GM18520 (cell line): ENCODE results near the gene EGFR.

ENCODE experiments used
- ATAC-seq: cut with Tn5 transposase; IDR thresholded peaks from one replicate; pipeline ENCODE4 v1.9.1; 2021; ENCODE audit not compliant: unreplicated experiment

The EGFR gene

GRCh38 chr7:55099821-55100543 is 81.2 kb downstream of the EGFR start:
- no peak for ATAC-seq

- ATAC-seq = no peak
These were observed 81.9 kb downstream of the EGFR start for GRCh38 chr7:55100544-55101327.

DNA sequence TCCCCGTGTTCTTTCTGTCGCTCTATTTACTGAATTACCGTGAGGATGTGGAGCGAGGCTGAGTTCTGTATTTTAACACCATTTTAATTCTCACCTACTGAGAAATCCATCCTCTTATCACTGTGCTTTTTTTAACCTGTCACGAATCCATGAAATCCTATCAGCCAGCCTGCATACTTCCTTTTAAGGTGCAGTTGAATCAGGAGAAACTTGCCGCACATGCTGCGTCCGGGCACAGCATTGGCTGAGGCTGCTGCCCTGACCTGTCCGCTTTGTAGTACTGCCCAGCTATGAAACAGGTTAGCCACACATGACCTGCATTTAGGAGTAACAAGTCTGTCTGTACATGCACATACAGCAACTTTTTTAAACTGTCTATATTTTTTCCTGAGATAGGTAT is 82.5 kb downstream of the EGFR start:
- no peak for ATAC-seq

GRCh38 chr7:55104123-55104522 is 85.3 kb downstream of the EGFR start:
- ATAC-seq = no peak

- ATAC-seq = no peak
These were observed 86.1 kb downstream of the EGFR start for GRCh38 chr7:55104712-55105433.

- ATAC-seq = no peak
These were observed 87.1 kb downstream of the EGFR start for GRCh38 chr7:55105952-55106351.

DNA sequence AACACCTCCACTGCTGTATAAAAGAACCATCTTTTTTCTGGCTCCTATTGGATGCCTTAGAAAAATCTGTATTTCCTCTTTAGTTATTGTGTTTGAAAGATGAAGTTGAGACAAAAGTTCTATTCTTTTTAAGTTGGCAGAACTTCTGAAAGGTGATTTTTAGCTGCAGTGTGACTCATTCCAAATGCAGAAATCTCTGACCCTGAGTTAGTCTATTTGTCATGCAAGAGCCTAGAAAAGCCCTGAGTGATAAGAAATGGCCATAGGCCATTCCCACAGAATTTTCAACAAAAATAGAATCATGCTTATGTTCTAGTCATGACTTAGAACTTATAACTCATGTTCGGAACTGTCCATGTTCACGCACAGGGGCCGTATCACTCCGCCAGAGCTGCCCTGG is 89.1 kb downstream of the EGFR start:
- ATAC-seq = no peak

DNA sequence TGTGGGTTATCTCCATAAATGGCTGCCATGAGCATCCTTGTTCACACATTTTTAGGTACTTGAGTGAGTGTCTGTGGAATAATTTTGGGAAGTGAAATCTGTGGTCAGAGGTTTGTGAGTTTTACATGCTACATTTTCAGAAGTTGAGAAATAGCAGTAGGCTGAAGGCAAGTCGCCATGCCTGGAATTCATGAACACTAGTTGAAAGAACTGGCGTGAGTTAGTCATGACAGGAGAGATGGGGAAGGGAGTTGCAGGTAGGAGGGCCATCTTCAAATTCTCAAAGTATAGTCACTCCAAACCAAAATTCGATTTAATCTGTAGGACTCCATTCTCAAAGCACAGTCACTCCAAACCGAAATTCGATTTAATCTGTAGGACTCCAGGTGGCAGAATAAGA is 89.6 kb downstream of the EGFR start:
- ATAC-seq = no peak

DNA sequence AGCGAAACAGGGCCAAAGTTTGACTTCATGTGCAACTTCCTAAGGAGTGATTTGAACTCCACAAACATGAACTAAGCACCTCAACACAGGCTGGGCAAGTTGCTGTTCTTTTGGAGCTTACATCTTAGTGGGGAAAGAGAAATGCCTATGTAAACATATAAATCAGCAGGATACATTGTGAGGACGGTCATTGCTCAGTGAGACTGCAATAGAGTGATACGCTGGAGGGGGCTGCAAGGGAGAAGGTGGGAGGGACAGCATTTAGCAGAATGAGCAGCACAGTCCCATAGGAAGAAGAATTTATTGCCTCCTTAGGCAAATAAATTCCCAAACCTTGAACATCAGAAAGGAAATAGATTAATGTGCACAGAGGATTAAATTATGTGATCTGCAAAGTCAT is 90.0 kb downstream of the EGFR start:
- ATAC-seq = no peak

DNA sequence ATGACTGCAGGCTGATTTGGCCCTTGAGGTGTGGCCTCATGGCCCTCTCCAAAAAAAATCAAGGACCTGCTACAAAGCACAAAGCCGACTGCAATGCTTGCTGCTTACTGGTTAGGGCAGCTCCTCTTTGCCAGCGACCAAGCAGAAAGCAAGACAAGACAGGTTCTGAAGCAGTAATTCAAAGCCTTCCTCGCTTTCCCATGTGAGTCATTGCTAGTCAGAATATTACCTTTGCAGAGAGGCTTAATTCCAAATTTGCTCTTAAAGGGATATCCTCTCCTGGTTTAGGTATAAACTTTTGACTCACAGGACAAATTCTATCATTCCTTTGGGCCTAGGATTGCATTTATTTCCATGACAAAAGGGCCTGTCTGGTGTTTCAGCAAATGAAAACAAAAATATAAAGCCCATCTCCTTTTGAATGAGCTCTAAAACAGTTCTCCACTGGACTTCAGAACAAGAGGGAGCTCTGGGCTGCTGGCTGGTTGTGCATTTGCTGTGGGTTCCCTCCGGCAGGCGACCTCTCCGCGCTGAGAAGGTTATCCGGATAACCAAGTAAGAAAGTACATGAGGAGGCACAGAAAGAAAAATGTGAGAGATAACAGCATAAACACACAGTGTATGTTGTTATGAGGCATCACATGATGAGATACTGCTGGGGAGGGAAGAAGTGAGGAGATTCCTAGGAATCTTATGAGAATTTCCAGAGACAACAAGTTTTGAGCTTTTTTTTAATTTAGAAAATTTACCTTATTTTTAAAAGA is 90.8 kb downstream of the EGFR start:
- ATAC-seq = no peak

- no peak for ATAC-seq
These were observed 91.6 kb downstream of the EGFR start for GRCh38 chr7:55110282-55110992.

DNA sequence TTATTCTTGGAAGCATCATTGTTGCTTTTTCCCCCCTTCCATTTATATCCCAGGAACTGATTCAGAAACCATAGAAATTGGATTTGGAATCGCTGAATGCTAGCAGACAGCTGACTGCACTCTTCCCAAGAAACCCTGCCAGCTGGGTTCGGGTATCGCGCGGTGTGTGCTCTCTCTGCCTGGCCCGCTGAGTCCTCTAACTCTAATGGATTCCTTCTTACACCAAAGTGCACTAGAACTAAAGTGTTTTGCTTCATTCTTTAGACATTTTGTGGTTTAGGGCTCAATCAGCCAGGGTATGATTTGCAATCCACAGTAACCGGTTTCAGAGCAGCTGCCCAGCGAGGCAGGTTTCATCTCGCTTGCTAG is 92.2 kb downstream of the EGFR start:
- ATAC-seq = no peak

GRCh38 chr7:55112056-55112455 is 93.2 kb downstream of the EGFR start:
- no peak for ATAC-seq

DNA sequence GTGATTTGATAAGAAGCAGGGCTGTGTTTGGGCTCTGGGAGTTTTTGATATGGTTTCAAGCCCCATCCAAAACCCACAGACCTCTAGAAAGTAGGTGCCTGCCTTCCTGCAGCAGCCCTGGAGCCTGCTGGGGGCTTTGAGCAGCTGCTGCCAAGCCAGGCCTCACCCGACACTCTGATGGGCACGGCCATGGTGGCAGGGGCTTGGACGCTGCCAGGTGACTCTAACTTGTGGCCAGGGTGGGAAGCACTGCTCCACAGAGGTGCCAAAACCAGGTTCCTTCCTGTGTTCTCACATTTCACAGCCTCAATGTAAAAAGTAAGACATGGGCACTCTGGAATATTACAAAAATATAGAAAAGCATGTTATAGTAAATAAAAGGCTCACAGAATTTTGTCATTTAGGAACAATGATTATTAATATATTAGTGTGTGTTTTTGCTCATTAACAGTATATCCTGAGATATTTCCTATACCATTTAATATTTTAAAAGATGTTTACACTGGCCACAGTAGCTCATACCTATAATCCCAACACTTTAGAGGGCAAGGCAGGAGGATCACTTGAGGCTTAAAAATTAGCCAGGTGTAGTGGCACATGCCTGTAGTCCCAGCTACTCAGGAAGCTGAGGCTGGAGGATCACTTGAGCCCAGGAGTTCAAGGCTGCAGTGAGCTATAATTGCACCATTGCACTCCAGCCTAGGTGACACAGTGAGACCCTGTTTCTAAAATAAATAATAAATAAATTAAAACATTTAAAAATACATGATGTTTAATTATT is 95.1 kb downstream of the EGFR start:
- no peak for ATAC-seq

DNA sequence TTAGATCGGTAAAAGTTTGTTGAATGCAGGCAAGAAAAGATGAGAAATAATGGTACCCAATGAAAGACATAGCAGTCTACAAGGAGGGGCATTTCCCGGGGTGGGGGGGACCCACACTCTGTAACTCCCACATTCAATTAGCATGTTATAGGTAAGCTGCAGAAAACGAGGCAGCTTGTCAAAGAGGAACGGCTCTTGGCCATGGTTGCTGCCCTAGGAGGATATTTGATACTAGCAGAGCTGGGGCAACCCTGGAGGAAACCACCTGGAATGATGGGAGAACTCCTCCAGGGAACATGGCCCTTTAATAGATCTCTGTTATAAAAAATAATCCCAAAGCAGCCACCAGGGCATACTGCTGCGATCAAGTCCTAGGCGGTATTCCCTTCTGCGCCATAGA is 98.5 kb downstream of the EGFR start:
- no peak for ATAC-seq

DNA sequence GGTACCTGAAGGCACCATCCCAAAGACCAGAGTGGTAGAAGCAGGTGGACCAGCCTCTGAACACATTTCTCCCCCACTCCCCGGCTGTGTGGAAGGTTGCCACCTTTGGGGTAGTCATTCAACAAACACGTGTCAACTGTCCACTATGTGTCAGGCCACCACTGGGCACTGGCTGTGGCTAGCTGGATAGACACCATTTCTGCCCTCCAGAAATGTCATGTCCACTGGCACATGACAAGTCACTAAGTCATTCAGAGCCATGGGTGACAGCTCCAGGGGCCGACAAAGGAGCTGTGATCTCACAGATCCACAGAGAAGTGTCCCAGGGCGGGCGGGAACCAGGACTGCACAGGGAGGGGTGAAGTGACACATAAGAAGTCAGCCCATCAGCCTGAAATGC is 99.6 kb downstream of the EGFR start:
- ATAC-seq = no peak

DNA sequence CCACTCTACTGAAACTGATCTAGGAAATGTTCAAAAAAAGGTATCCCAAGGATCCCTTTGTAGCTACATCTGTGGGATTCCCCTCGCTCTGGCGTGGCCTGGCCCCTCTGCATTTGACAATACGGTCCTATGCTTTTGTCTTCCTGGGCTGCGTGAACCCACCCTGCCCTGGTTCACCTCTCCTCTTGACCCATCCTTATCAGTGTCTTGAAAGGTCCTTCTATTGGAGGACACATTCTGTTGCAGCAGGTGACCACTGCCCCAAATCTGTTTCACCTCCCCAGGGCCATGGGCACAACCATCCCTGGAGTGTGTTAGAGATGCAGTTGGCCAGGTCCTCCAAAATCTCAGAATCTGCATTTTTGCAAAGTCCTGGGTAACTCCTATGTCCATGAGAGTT is 100.8 kb downstream of the EGFR start:
- ATAC-seq = no peak

DNA sequence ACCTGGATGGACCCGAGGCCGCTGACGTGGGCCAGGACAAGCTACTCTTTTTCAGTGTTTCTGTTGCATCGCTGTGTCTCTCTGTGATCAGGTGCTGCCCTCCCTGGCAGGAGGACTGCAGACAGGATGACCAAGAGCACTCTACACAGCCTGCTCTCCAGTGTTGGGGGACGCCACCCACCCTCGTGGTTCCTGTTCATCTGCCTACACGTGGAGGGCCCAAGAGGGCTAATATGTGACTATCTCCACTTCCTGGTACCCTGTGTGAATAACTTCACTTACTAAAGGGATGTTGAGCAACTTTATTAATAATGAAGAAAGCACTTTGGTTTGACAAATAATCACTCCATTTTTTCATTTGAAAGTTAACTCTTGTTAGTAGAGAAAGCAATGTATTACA is 101.3 kb downstream of the EGFR start:
- no peak for ATAC-seq

DNA sequence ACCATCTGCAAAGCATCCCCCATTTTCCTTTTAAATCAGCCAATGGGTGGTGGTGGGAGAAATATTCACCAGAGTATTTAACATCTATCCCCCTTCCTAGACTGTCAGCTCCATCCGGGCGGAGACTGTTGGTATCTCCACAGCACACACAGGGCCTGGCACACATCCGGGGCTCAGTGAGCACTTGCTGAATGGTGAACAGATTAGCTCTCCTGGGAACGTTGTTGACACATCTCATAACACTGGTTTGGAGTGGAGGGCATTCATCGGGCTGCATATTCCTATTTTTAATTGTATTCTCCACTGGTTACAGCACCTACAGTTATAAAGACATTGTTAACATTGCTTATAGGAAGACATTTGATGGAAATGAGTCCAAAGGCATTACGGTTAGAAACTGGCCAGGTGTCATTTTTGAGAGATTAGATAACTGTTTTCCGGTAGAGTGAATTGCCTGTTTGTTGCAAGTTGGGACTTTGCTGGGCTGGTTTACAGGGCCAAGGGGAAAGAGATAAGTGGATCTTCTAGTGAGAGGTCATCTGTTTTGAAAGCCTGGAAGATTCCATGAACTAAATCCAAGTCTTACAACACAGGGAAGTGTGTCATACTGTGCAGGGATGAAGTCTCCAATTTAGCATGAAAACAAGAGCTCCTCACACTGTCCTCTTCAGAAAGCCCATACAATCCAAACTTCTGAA is 101.8 kb downstream of the EGFR start:
- ATAC-seq = no peak
